GM18858 (cell line): ENCODE results near the gene SPSB2.
"Not testable (repeated sequence)": the region's sequence is repeated elsewhere in the genome, so short reads cannot be mapped to it uniquely, and the experiment has no call there.

ENCODE experiments used
- ATAC-seq: cut with Tn5 transposase; IDR thresholded peaks from one replicate; pipeline ENCODE4 v1.9.1; 2021; ENCODE audit not compliant: unreplicated experiment

Gene SPSB2

DNA sequence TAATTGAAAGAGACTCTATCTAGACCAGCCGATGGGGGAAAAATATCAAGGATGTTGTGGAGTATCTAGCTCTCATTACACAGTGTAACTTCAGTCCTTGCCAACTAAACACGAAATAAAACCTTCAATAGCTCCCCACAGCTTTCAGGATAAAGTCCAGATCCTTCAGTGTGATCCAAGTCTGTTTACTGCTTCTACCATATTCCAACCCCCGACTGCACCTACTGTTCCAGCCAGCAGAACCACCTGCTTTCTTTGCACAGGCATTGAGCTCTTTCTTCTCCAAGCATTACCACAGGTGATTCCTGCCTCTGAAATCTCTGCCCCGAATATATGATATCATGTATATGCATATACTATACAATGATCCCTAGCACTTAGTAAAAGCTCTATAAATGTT is 29.3 kb upstream of the SPSB2 start:
- no peak for ATAC-seq

DNA sequence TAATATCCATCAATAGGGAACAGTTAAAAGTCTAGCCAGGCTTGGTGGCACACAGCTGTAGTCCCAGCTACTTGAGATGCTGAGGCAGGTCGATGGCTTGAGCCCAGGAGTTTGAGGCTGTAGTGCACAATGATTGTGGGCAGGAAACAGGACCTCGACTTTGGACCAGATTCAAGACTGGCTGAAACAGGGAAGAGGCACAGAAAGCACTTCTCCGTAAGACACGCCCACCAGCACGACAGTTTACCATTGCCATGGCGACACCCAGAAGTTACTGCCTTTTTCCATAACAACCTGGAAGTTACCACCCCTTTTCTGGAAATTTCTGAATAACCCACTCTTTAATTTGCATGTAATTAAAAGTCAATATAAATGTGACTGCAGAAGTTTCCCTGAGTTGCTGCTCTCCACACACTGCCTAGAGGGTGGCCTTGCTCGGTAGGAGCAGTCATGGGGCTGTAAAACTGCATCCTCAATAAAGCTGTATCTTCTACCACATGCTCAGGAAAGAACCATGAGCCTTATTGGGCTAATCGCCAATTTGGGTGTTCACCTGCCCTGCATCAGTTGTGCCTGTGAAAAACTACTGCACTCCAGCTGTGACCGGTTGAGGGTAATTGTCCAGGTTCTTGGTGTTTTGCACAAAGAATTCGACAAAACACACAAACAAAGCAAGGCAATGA is 26.9 kb upstream of the SPSB2 start:
- no peak for ATAC-seq

DNA sequence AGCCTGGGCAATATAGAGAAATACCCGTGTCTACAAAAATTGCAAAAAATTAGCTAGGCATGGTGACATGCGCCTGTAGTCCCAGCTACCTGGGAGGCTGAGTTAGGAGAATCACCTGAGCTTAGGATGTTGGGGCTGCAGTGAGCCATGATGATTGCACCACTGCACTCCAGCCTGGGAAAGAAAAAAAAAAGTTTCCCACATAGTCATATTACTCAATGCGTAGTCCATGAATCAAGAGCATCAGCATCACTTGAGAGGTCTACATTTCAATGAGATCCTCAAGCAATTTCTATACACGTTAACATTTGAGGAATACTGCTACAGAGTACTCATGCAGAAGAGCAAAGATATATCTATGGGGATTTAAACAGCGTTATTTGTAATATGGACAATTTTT is 26.3 kb upstream of the SPSB2 start:
- ATAC-seq: no peak

DNA sequence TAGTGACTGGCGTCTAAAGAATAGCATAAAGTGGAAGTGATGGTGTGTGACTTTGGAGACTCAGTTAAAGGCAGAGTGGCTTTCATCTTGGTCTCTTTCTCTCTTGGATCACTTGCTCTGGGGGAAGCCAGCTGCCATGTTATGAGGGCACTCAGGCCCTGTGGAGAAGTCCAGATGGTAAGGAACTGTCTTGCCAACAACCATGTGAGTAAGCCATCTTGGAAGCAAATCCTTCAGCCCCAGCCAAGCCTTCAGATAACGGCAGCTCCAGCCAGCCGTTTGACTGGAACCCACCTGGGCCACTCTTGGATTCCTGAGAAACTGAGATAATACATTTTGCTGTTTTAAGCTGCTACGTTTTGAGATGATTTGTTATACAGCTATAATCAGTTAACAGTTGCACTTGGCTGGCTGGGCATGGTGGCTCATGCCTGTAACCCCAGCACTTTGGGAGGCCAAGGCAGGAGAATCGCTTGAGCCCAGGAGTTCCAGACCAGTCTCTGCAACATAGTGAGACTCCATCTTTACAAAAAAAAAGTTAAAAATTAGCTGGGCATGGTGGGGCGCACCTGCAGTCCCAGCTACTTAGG is 23.8 kb upstream of the SPSB2 start:
- ATAC-seq: no peak

DNA sequence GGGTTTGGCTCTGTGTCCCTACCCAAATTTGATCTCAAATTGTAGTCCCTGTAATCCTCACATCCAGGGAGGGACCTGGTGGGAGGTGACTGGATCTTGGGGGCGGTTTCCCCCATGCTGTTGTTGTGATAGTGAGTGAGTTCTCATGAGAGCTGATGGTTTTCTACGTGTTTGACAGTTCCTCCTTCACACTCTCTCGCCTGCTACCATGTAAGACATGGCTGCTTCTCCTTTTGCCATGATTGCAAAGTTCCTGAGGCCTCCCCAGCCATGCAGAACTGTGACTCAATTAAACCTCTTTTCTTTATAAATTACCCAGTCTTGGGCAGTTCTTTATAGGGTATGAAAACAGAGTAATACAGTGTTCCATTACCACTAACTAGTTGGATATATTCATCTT is 21.2 kb upstream of the SPSB2 start:
- ATAC-seq: no peak

DNA sequence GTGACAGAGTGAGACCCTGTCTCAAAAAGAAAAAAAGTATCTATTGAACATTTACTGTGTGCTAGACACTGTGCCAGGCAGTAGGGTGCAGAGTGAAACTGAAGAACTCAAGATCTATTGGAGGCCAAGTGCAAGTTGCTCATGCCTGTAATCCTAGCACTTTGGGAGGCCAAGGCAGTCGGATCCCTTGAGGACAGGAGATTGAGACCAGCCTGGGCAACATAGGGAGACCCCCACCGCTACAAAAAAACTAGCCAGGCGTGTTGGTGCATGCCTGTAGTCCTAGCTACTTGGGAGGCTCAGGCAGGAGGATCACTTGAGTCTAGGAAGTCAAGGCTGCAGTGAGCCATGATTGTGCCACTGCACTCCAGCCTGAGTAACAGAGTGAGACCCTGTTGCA is 19.6 kb upstream of the SPSB2 start:
- not testable (repeated sequence) for ATAC-seq

DNA sequence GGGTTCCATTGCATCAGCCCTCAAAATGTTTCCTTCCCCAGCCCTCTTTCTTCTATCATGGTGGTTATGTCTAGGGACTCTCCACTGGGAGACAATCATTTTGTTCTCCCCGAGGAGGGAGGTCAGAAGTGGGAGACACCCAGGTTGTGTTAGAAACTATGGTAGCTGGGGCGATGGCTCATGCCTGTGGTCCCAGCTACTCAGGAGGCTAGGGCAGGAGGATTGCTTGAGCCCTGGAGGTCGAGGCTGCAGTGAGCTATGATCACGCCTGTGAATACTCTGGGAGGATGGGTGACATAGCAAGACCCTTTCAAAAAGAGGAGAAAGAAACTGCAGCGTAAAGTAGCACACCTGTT is 18.5 kb upstream of the SPSB2 start:
- no peak for ATAC-seq

DNA sequence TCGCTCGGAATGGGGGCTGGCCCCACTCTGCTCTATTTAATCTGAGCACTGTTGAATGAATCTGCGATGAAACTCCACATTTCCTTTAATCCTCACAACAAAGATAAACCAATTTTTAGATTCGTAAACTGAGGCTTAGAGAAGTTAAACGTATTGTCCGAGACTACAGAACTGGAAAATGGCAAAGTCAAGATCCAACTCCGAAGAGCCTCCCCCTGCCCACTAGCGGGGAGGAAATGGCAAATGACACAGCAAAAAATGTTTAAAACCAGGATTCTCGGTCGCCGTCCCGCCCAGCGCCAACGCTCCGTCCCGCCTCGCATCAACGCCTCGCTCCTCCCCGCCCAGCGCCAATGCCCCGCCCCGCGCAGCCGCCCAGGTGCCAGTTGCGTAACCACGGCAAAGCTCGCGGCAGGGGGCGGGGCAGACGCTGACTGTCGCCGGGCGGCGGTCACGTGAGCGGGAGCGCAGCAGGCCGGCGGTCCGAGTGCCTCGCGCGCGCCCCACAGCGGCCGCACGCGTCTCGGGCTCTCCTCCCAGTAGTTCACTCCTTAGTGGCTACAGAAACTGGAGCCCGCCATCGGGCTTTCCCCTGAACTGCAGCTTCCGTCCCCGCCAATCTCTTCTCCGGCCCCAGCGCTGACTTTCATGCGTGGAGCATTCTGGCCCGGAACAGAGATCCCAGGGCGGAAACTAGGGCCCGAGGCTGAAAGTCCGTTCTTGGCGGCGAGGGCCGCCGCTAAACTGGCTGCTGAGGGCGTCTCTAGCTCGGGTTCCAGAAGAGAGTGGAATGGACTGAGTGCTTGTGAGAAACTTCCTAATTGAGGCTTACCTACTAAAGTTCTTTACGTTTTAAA is 17.9 kb upstream of the SPSB2 start:
- peak; percentile 86 for ATAC-seq

DNA sequence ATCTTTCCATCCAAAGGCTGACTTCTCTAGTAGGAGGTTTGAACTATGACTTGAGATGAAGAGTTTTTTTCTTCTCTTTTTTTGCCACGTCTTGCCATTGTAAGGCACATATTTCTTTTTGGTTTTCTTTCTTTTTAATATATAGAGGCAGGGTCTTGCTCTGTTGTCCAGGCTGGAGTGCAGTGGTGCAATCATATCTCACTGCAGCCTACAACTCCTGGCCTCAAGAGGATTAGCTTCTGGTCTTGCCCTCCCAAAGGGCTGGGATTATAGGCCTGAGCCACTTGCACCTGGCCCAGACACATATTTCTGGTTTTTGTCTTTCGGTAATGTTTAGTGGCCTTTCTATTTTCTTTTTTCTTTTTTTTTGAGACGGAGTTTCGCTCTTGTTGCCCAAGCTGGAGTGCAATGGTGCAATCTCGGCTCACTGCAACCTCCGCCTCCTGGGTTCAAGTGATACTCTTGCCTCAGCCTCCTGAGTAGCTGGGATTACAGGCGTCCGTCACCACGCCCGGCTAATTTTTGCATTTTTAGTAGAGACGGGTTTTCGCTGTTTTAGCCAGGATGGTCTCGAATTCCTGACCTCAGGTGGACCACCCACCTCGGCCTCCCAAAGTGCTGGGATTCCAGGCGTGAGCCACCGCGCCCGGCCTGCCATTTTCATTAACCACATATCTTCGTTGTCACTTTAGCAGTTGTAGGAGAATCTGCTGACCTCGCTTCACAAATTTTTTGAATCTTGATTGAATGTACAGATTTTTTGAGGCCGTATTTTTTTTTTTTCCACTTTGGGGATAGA is 16.9 kb upstream of the SPSB2 start:
- ATAC-seq: not testable (repeated sequence)

DNA sequence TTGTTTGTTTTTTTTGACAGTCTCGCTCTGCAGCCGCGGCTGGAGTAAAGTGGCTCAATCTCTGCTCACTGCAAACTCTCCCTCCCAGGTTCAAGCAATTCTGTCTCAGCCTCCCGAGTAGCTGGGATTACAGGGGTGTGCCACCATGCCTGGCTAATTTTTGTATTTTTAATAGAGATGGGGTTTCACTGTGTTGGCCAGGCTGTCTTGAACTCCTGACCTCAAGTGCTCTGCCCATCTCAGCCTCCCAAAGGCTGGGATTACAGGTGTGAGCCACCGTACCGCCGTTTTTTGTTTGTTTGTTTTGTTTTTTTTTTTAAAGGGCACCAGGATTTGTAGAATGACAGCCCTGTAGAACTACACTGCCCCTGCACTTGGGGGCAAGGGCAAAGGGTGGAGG is 15.7 kb upstream of the SPSB2 start:
- ATAC-seq: not testable (repeated sequence)

DNA sequence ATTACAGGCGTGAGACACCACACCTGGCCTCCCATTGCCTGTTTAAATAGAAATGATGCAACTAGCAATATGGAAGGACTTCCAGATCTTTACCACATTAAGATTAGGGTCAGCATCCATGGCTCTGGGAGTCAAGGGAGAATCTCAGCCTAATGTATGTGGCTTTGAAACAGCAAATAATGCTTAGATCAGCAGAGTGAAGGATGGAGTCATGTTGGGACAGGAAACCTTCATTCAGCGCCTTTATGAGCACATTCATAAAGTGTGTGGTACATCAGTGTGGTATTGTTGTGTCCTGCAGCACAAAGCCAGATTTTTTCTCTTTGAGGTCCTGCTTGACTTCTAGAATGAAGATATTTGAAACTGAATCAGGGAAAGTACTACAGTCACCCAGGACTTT is 15.3 kb upstream of the SPSB2 start:
- ATAC-seq: no peak

DNA sequence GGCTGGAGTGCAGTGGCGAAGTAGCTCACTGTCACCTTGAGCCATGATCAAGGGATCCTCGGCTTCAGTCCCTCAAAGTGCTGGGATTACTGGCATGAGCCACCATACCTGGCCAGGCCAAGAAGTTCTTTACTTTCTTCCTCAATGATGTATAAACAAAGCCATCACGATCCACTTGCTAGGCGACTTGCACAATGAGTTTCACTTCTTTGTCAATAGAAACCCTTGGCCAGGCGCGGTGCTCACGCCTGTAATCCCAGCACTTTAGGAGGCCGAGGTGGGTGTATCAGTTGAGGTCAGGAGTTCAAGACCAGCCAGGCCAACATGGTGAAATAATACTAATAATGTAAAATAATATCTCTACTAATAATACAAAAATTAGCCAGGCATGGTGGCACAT is 14.4 kb upstream of the SPSB2 start:
- no peak for ATAC-seq

DNA sequence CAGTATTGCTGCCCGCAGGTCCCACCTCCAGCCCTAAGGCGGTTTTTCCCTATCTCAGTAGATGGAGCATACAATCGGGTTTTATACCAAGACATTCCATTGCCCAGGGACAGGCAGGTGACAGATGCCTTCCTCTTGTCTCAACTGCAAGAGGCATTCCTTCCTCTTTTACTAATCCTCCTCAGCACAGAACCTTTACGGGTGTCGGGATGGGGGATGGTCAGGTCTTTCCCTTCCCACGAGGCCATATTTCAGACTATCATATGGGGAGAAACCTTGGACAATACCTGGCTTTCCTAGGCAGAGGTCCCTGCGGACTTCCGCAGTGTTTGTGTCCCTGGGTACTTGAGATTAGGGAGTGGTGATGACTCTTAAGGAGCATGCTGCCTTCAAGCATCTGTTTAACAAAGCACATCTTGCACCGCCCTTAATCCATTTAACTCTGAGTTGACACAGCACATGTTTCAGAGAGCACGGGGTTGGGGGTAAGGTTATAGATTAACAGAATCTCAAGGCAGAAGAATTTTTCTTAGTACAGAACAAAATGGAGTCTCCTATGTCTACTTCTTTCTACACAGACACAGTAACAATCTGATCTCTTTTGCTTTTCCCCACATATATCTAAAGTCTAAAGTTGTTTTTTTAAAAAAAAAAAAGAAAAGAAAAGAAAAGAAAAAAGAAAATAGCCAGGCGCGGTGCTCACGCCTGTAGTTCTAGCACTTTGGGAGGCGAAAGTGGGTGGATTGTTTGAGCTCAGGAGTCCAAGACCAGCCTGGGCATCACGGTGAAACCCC is 13.3 kb upstream of the SPSB2 start:
- ATAC-seq: not testable (repeated sequence)

DNA sequence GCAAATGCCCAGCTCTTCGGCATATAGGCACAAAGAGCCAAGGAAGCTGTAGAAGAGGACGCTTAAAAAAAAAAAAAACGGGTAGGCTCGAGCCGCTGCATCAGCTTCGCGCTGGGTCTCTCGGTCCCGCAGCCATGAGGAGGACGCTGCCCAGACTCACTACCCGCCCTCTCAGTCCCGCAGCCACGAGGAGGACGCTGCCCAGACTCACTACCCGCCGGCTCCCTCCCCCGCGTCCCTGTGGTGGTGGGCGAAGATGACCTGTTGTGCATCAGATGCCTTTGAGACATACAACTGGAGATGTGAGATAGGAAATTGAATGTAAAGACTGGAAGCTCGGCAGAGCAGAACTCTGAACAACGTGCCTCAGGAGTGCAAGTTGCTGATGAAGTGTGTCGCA is 11.4 kb upstream of the SPSB2 start:
- no peak for ATAC-seq

DNA sequence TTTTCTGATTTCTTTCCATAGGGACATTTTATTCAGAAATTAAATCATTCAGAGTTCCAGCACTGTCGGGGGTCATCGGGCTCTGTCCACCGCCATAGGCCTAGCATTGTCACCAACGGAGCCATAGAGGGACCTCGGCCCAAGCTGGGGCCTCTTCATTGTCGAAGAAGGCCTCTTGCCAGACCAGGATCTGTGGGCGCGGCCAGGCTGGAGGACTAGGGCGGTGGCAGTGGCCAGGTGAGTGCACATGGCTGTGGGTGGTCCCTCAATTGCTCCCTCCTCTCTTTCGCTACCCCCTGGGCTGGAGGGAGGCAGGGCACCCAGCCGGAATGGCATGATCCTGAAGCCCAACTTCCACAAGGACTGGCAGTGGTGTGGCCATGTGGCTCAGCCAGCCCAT is 10.6 kb upstream of the SPSB2 start:
- ATAC-seq: no peak

DNA sequence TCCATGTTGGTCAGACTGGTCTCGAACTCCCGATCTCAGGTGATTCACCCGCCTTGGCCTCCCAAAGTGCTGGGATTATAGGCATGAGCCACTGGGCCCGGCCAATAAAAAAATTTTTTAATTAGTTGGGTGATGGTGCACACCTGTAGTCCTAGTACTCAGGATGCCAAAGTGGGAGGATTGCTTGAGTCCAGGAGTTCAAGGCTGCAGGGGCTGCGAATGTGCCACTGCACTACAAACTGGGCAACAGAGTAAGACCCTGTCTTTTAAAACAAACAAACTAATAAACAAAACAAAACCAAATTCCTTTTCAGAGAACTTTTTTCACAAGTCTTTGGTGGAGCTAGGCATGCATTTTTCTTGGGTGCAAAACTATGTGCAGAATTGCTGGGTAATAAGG is 10.1 kb upstream of the SPSB2 start:
- no peak for ATAC-seq

DNA sequence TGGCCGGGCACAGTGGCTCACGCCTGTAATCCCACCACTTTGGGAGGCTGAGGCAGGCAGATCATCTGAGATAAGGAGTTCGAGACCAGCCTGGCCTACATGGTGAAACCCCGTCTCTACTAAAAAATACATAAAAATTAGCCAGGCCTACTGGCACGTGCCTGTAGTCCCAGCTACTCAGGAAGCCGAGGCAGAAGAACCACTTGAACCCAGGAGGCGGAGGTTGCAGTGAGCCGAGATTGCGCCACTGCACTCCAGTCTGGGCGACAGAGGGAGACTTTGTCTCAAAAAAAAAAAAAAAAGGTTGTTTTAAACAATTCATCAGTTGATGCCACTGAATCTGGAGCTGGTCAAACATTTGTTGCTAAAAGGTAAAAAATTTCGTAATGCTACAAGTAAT is 6.7 kb upstream of the SPSB2 start:
- ATAC-seq: not testable (repeated sequence)

DNA sequence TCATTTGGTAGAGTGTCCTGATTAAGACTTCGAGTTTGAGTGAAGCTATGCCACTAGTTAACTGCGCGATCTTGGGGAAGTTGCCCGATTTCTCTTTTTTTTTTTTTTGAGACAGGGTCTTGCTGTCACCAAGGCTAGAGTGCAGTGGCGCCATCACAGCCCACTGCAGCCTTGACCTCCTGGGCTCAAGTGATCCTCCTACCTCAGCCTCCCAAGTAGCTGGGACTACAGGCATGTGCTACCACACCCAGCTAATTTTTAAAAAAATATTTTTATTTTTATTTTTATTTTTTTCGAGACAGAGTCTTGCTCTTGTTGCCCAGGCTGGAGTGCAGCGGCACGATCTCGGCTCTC is 889 bp upstream of the SPSB2 start:
- not testable (repeated sequence) for ATAC-seq

DNA sequence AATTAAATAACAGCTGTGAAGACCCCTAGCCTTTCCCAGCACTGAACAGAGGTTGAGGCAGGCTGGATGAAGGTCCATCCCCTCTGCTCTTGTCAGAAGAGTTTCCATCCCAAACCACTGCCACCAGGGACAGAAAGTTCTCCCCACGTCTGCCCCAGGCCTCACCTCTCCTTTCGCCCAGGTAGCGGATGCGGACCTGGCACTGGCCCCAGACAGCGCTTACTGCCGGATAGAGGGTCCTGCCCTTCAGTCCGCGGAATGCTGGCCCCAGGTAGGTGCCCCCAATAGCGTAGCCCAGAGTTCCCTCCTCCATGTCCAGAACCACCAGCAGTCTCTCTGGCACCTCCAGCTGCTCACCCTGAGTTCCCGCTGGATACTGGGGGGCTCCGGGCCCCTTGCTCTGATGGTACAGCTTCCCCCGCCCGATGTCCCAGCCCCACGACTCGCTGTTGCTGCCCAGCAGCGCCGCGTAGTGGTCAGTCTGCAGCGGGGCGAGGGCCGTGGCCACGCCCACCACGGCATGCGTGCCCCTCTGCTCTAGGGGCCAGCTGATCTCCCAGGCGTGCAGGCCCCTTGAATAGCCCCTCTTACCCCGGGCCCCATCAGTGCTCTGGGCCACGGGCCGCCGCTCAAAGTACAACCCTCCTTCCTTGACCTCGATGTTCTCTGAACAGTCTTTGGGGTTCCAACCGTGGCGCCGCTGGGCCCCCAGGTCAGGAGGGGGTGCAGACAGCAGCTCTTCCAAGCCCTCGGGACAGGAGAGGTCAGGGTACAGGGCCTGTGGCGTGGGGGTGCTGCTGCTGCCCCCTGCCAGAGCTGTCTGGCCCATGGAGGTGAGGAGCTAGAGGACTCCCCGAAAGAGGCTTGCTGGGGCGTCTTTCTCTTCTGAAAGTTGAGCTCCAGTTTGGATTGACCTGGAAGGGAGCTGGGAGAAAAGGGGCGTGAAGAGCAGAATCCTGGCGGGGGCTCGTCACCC is 742 bp downstream of the SPSB2 start:
- peak; percentile 28 for ATAC-seq
